NCI-H446 treated with DMSO at 0.1 percent for 48 hours (cell line): ENCODE results near the gene ABCB8.

Experiments used
- DNase-seq: peaks from one replicate; lab custom pipeline; 2025; lab: John Stamatoyannopoulos, UW

The ABCB8 gene

GRCh38 chr7:151057989-151058780 is 29.9 kb downstream of the ABCB8 start:
- DNase-seq = peak; percentile 98

GRCh38 chr7:151058781-151059366 is 30.6 kb downstream of the ABCB8 start:
- DNase-seq = no peak

- DNase-seq = peak; percentile 16
These were observed 31.3 kb downstream of the ABCB8 start, which contains the start of gene SLC4A2 for GRCh38 chr7:151059367-151060112. TSS of gene SLC4A2 (plus strand) at chr7:151059589. CDS start at chr7:151061988, 2,399 bp downstream.

- DNase-seq = no peak
These were observed 31.8 kb downstream of the ABCB8 start for GRCh38 chr7:151060113-151060415.

GRCh38 chr7:151060416-151061212 is 32.4 kb downstream of the ABCB8 start:
- DNase-seq = no peak

GRCh38 chr7:151061213-151062110 is 33.2 kb downstream of the ABCB8 start:
- no peak for DNase-seq

- DNase-seq = no peak
These were observed 33.8 kb downstream of the ABCB8 start for GRCh38 chr7:151062111-151062398.

GRCh38 chr7:151062399-151063211 is 34.4 kb downstream of the ABCB8 start:
- DNase-seq = no peak

- DNase-seq = no peak
These were observed 34.9 kb downstream of the ABCB8 start for GRCh38 chr7:151063212-151063561.

- DNase-seq = no peak
These were observed 36.2 kb downstream of the ABCB8 start for GRCh38 chr7:151064454-151064853.

GRCh38 chr7:151064993-151065392 is 36.7 kb downstream of the ABCB8 start:
- DNase-seq = no peak

GRCh38 chr7:151065516-151065915 is 37.3 kb downstream of the ABCB8 start:
- no peak for DNase-seq

GRCh38 chr7:151066273-151066974 is 38.2 kb downstream of the ABCB8 start:
- no peak for DNase-seq

- no peak for DNase-seq
These were observed 40.0 kb downstream of the ABCB8 start for GRCh38 chr7:151068069-151068773.

- DNase-seq = no peak
These were observed 41.8 kb downstream of the ABCB8 start for GRCh38 chr7:151069841-151070573.

- DNase-seq = no peak
These were observed 42.3 kb downstream of the ABCB8 start for GRCh38 chr7:151070574-151070960.

GRCh38 chr7:151071032-151071866 is 43.0 kb downstream of the ABCB8 start:
- DNase-seq = no peak

- no peak for DNase-seq
These were observed 45.7 kb downstream of the ABCB8 start for GRCh38 chr7:151073990-151074389.
